Mononuclear cell (primary cell): ENCODE results near the gene SLC25A51. TPM values are rescaled to one million over a fixed set of nuclear protein-coding genes. Genes with fewer than 3 reads are reported as not detected.
"Not testable (repeated sequence)": the region's sequence is repeated elsewhere in the genome, so short reads cannot be mapped to it uniquely, and the experiment has no call there.

Source experiments
- H3K27me3 ChIP-seq: 2 replicates; pipeline ENCODE4 v1.6.0; 2011; ENCODE audit warnings: low read length, control low read depth; ENCODE audit not compliant: insufficient read depth
- H3K4me1 ChIP-seq: 2 replicates; pipeline ENCODE4 v1.5.1; 2011; ENCODE audit warnings: mild to moderate bottlenecking, low read length, control low read depth; ENCODE audit not compliant: insufficient read depth
- H3K4me3 ChIP-seq: 2 replicates; pipeline ENCODE4 v1.5.1; 2011; ENCODE audit warnings: mild to moderate bottlenecking, low read length, moderate library complexity
- H3K9me3 ChIP-seq: 2 replicates; pipeline ENCODE4 v1.5.1; 2011; ENCODE audit warnings: low read depth, mild to moderate bottlenecking, control low read depth, low read length
- total RNA-seq: library from RNA; depleted of rRNA; stranded (reverse); fragments of >200 nt; gene quantifications from one replicate; pipeline ENCODE4 v1.2.3, GENCODE V29; 2012

The SLC25A51 gene
- total RNA-seq, 1 donor, result 24.8 TPM

DNA sequence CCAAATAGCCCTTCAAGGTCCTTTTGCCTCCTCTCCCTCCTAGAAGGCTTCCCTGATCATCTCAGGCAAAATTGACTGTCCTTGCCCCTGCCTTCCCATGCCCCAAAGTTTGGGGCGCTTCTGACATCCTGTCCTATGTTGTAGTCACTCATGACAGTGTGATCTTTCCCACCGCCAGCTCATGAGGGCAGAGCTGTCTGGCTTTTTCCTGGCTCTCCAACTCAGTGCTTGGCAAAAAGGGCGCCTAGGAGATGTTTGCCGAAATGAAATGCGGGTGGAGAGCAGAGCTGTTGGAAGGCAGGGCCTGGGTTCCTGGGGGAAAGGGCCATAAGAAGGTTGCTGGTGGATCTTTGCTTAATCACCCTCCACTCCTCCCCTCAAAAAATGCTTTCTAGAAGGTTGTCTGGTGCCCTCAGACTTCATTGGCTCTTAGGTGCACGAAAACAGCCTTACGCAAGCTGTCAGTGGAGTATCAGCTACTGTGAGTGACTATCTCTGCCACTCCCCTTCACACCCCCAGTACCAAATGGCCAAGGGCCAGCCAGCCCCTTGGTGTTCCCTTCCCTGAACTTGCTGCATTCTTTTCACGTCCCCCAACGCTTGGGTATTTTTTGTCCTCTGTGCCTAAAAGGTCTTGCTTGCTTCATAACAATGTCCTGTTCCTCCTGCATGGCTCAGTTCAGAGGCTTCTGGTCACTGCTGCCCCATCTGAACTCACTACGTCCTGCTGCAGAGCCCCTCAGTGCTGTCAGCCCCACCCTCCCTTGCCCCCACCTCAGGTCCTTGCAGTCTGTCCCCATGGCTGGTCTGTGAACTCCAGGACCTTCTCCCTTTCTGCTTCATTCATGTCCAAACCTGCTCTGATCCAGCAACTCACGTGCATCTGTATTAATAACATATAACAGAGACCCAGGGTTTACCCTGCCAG lies 2.6 kb upstream of the SLC25A51 start:
- Histone ChIP-seq H3K4me3 (no peak overlapping the region), H3K4me1 (peaks cover 48% of the 10 kb centered on the region), H3K27me3 (no peaks in the 10 kb centered on the region), H3K9me3 (no peaks in the 10 kb centered on the region)

- H3K4me3 ChIP-seq, result no peak overlapping the region
- peaks cover 41% of the 10 kb centered on the region for H3K4me1 ChIP-seq
- H3K9me3 ChIP-seq, result no peaks in the 10 kb centered on the region
- no peaks in the 10 kb centered on the region for H3K27me3 ChIP-seq
Measured at GRCh38 chr9:37905776-37906175, 1.8 kb upstream of the SLC25A51 start.

- peaks cover 40% of the 10 kb centered on the region for H3K4me1 ChIP-seq
Measured at GRCh38 chr9:37905131-37905505, 1.2 kb upstream of the SLC25A51 start.

DNA sequence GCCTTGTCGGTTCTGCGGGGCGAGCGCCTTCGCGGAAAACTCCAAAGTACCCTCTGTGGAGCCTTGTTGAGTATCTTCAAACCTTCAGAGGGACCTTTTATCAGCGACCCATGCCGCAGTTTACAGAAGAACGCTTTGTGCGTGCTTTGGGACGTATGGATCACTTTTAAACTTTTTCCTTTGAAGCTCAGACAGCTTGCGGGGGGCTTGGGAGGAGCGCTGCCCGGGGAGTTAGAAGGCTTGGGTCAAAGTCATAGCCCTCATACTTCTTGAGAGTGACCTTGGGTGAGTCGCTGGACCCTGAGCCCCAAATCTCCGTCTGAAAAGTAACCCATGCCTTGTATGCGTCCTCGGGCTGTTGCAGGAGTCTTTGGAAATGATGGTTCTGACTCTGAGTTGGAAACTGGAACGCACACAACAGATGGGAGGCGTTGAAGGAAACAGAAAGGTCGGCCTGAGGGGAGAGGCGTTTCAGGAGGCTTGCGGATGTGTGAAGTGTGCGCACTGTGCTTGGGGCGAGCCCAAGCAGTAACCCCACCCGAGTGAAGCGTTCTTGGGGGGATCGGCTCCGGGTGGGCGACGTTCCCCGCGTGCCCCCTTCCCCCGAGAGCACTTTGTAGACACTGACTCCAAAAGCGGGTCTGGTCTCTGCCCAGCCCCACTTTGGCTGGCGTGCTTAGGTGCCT lies 661 bp upstream of the SLC25A51 start:
- peaks cover 35% of the 10 kb centered on the region for H3K4me1 ChIP-seq
- H3K27me3 ChIP-seq, result no peaks in the 10 kb centered on the region
- H3K9me3 ChIP-seq, result no peaks in the 10 kb centered on the region
- H3K4me3 ChIP-seq, result peak overlapping the region; percentile 84

More at GRCh38 chr9:37905131-37905505, 1.2 kb upstream of the SLC25A51 start:
- H3K9me3 ChIP-seq, result no peaks in the 10 kb centered on the region
- no peak overlapping the region for H3K4me3 ChIP-seq
- H3K27me3 ChIP-seq, result no peaks in the 10 kb centered on the region

GRCh38 chr9:37902796-37903646 lies 906 bp downstream of the SLC25A51 start:
- H3K4me1 ChIP-seq, result peaks cover 20% of the 10 kb centered on the region
- H3K27me3 ChIP-seq, result no peaks in the 10 kb centered on the region
- no peaks in the 10 kb centered on the region for H3K9me3 ChIP-seq
- peak overlapping the region; percentile 84 for H3K4me3 ChIP-seq

- no peaks in the 10 kb centered on the region for H3K27me3 ChIP-seq
- no peaks in the 10 kb centered on the region for H3K9me3 ChIP-seq
- H3K4me3 ChIP-seq, result no peak overlapping the region
- H3K4me1 ChIP-seq, result peaks cover 19% of the 10 kb centered on the region
Measured at GRCh38 chr9:37902131-37902530, 1.8 kb downstream of the SLC25A51 start.

DNA sequence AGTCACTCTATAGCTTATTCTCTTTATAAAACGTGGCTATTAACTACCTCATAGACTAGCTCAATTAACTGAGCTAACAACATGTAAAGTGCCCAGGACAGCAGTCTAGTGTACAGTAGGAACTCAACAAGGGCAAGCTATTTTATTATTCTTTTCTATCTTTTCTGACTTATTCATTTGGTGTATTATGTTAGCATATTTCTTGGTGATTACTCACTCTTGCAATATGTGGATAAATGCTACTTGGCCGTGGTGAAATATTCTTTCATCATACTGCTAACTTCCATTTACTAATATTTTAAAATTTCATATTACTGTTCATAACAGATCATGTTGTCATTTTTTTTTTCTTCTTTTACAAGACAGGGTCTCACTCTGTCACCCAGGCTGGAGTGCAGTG lies 4.9 kb downstream of the SLC25A51 start:
- peaks cover 11% of the 10 kb centered on the region for H3K4me1 ChIP-seq
- no peak overlapping the region for H3K4me3 ChIP-seq
- no peaks in the 10 kb centered on the region for H3K27me3 ChIP-seq
- no peaks in the 10 kb centered on the region for H3K9me3 ChIP-seq

- no peak overlapping the region for H3K4me3 ChIP-seq
- peaks cover 2% of the 10 kb centered on the region for H3K4me1 ChIP-seq
- no peaks in the 10 kb centered on the region for H3K9me3 ChIP-seq
- no peaks in the 10 kb centered on the region for H3K27me3 ChIP-seq
Measured at GRCh38 chr9:37897665-37898064, 6.3 kb downstream of the SLC25A51 start.

GRCh38 chr9:37892063-37892462 lies 11.9 kb downstream of the SLC25A51 start:
- H3K9me3 ChIP-seq, result no peaks in the 10 kb centered on the region
- H3K4me1 ChIP-seq, result peaks cover 9% of the 10 kb centered on the region
- H3K4me3 ChIP-seq, result no peak overlapping the region
- H3K27me3 ChIP-seq, result no peaks in the 10 kb centered on the region

GRCh38 chr9:37891042-37891441 lies 12.9 kb downstream of the SLC25A51 start:
- not testable (repeated sequence) for H3K4me3 ChIP-seq, H3K27me3 ChIP-seq, H3K4me1 ChIP-seq, H3K9me3 ChIP-seq

- peaks cover 9% of the 10 kb centered on the region for H3K4me1 ChIP-seq
- no peaks in the 10 kb centered on the region for H3K9me3 ChIP-seq
- H3K4me3 ChIP-seq, result no peak overlapping the region
- no peaks in the 10 kb centered on the region for H3K27me3 ChIP-seq
Measured at GRCh38 chr9:37889536-37889935, 14.4 kb downstream of the SLC25A51 start.

- not testable (repeated sequence) for H3K4me1 ChIP-seq, H3K9me3 ChIP-seq, H3K4me3 ChIP-seq
Measured at GRCh38 chr9:37887977-37888583, 15.8 kb downstream of the SLC25A51 start.

GRCh38 chr9:37880916-37881479 lies 22.9 kb downstream of the SLC25A51 start:
- no peak overlapping the region for H3K4me3 ChIP-seq
- no peaks in the 10 kb centered on the region for H3K4me1 ChIP-seq
- H3K9me3 ChIP-seq, result no peaks in the 10 kb centered on the region
- no peaks in the 10 kb centered on the region for H3K27me3 ChIP-seq

More at GRCh38 chr9:37887977-37888583, 15.8 kb downstream of the SLC25A51 start:
- H3K27me3 ChIP-seq, result not testable (repeated sequence)

- Histone ChIP-seq H3K9me3 (no peaks in the 10 kb centered on the region), H3K4me1 (no peaks in the 10 kb centered on the region), H3K27me3 (no peaks in the 10 kb centered on the region), H3K4me3 (no peak overlapping the region)
Measured at GRCh38 chr9:37876376-37876775, 27.6 kb downstream of the SLC25A51 start.
